DLD1 (cell line): ENCODE measurements around the gene ESPN.
"Not testable (repeated sequence)": the region's sequence is repeated elsewhere in the genome, so short reads cannot be mapped to it uniquely, and the experiment has no call there.

Experiments
- in situ Hi-C: cut with HindIII; loops from 2 replicates; pipeline ENCODE4 v1.10.0; 2017; ENCODE audit warnings: low sequenced_read_pairs

ESPN gene

GRCh38 chr1:6477039-6477820 lies 52.7 kb downstream of the ESPN start:
- in situ Hi-C loops: no loop called here

GRCh38 chr1:6481820-6482219 lies 57.2 kb downstream of the ESPN start:
- in situ Hi-C loops: no loop called here

DNA sequence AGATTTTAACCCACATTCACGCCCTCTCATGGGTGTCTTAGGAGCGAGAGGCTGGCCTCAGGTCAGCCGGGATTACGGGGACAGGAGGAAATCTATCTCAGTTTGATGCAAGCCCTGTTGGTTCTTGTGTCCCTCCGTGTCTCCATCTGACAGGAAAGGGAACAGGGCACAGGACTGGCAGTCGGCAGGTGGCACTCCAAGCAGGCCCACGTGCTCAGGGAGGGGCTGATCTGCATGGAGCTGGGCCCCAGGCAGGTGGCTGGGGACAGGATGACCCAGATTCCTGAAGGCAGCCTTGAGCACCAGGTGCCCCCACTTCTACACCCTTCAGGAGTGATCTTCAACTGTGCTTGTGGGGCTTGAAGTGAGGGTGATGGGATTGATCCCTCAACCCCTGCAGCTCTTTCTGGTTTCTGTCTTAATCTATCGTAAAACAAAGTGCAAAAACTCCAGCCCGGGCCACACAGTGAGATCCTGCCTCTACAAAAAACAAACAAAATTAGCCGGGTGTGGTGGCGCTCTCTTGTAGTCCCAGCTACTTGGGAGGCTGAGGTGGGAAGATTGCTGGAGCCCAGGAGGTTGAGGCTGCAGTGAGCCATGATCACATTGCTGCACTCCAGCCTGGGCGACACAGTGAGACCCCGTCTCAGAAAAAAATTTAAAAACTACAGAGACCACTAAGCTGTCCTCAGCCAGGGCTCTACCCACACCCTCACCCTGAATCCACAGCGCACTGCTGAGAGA lies 58.6 kb downstream of the ESPN start:
- in situ Hi-C loops: no loop called here

GRCh38 chr1:6483761-6484117 lies 59.2 kb downstream of the ESPN start:
- in situ Hi-C loops: no loop called here

GRCh38 chr1:6484826-6485167 lies 60.2 kb downstream of the ESPN start:
- in situ Hi-C loops: no loop called here

DNA sequence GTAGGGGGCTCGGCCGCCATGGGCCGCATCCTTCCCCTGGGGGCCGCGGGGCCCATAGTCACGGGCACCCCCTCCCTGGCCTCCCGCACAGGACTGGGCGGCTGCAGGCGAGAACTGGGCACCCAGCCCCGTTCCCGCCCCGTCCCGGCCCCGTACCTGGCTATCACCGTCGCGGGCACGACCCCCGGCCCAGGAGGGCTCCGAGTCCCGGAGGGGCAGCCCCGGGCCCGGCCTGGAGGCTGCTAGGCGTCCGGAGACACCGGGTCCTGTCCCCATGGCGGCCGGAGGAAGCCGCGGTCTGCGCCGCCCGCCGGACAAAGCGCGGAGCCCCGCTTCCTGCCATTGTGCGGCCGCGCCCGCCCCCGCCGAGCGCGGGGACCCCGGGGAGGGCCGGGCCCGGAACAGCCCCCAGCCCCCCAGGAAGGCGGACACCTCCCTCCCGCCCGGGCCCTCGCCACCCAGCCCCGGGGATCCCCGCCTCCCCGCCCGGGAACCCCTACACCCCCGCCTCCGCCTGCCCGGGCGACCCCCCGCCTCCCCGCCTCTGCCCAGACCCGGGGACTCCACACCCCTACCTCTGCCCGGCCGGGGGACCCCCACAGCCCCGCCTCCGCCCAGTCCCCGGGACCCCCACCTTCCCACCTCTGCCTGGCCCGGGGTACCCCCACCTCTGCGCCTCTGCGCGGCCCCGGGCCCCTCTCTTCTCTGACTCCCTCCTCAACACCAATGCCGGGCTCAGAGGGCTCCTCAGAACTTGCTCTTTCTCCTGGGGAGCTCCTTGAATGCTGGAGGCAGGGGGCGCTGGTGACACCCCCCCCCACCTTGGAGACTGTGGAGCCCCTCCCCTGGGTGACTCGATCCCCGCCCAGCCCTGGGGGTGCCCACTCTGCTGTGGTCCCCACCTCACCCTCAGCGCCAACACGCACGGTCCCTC lies 60.9 kb downstream of the ESPN start:
- in situ Hi-C loops: no loop called here

DNA sequence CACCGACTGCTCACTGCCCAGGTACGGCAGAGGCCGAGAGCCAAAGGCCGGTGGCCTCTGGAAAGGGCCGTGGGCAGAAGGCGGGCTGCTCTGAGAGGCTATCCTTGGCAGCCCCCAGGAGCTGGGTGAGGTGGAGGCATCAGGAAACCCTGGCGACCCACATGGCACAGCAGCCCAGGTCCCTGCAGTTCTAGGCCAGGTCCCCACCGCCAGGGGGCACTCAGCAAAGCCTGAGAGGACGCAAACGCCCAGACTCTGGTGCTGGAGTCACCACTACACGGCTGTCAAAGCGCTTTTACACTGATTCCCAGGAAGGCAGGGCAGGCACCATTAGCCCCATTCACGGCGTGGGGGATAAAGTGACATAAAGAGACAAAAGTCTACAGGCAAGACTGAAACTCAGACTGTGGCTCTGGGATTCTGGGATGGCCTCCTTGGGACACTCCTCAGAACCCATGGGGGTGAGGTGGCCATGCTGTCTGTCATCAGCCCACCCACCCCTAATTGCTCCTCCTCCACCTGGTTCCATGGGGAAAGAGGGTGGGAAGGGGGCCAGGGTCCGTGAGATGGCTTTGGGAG lies 61.9 kb downstream of the ESPN start:
- in situ Hi-C loops: no loop called here

- in situ Hi-C loops: no loop called here
Observed at GRCh38 chr1:6487804-6488484, 63.4 kb downstream of the ESPN start.

- in situ Hi-C loops: no loop called here
Observed at GRCh38 chr1:6488602-6489382, 64.2 kb downstream of the ESPN start.

DNA sequence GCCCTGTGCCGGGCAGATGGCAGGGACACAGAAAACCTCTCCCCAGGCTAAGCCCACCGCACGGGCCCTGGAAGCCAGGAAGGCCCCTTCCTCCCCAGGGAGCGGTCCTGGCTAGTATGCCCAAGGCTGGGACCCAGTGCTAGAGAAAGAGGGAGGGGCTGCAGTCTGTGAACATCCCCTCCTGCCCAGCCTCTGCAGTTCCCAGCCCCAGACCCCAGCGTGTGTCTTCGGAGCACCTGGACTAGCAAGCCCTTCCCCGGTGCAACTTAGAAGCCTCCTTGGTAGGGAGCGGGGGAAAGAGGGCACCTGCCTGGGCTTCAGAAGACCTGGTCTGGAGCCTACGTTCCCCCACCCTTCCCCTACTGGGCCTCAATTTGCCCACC lies 64.8 kb downstream of the ESPN start:
- in situ Hi-C loops: no loop called here

- in situ Hi-C loops: no loop called here
Observed at GRCh38 chr1:6489799-6490180, 65.2 kb downstream of the ESPN start.

DNA sequence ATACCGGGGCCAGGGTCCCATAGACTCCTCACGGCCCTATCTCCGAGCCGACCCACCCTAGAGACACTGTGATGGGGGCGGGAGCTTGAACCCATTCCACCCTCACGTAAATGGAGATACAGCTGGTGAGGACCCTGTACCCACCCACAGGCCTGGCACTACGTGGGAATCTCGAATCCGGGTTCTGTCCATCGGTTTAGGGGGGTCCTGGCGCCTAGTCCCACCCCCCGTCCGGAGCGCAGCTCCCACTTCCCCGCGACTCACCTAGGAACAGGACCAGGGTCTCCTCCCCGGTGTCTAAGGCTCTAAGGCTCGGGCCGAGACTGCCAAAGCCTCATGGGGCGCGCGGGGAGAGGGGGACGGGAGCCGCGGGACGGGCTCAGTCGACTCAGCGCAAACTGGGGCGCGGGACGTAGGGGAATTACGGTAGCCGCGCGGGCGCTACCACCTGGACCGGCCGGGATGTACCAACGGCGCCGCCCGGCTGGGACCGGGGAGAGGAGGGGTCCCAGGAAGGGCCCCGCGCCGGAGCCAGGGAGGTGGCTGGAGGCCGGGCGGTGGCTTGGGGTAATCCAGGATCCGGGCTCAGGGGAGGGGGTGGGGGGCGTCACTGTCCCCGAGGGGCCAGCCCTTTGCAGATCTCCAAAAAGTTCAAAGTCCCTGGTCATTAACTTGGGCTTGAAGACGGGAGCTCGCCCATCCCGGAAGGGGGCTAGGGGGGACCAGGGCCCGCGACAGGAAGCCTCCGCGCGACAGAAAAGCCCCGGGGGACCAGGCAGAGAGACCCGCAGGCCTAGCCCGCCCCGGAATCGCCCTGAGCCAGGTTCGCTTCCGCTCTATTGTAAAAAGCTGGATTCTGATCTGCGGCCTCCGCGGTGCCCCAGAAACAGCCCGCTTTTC lies 65.9 kb downstream of the ESPN start:
- in situ Hi-C loops: no loop called here

DNA sequence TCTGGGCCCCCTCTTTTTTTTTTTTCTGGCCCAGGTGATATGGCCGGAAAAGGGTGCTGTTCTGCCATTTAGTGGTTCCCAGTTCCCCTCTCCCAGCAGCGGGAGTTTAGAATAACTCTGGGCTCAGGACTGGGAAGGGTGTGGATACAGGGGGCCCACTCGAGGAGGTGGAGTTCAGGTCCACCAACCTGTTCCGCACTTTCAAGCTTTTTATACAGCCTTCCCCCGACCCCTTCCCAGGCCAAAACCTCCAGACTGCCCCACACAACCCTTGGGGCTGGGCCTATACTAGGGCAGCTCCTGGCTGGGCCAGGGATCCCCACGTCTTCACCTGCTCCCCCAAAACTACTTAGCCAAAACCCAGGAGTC lies 66.5 kb downstream of the ESPN start:
- in situ Hi-C loops: no loop called here

GRCh38 chr1:6491480-6491962 lies 66.9 kb downstream of the ESPN start, which contains the start of gene PLEKHG5:
Gene PLEKHG5, minus strand, starts transcription at chr1:6491667. Its CDS starts 14,096 bp downstream, at chr1:6477571.
- in situ Hi-C loops: no loop called here

GRCh38 chr1:6491966-6492365 lies 67.4 kb downstream of the ESPN start:
- in situ Hi-C loops: no loop called here

- in situ Hi-C loops: not testable (repeated sequence)
Observed at GRCh38 chr1:6493834-6494223, 69.3 kb downstream of the ESPN start.

GRCh38 chr1:6494627-6495026 lies 70.1 kb downstream of the ESPN start:
- in situ Hi-C loops: no loop called here

- in situ Hi-C loops: no loop called here
Observed at GRCh38 chr1:6495041-6495441, 70.5 kb downstream of the ESPN start.
